GM18499 (cell line): ENCODE measurements around the gene PITX1.

Experiments used
- ATAC-seq: cut with Tn5 transposase; IDR thresholded peaks from one replicate; pipeline ENCODE4 v1.9.1; 2021; ENCODE audit warnings: moderate number of reproducible peaks; ENCODE audit not compliant: insufficient read depth, unreplicated experiment

The PITX1 gene

DNA sequence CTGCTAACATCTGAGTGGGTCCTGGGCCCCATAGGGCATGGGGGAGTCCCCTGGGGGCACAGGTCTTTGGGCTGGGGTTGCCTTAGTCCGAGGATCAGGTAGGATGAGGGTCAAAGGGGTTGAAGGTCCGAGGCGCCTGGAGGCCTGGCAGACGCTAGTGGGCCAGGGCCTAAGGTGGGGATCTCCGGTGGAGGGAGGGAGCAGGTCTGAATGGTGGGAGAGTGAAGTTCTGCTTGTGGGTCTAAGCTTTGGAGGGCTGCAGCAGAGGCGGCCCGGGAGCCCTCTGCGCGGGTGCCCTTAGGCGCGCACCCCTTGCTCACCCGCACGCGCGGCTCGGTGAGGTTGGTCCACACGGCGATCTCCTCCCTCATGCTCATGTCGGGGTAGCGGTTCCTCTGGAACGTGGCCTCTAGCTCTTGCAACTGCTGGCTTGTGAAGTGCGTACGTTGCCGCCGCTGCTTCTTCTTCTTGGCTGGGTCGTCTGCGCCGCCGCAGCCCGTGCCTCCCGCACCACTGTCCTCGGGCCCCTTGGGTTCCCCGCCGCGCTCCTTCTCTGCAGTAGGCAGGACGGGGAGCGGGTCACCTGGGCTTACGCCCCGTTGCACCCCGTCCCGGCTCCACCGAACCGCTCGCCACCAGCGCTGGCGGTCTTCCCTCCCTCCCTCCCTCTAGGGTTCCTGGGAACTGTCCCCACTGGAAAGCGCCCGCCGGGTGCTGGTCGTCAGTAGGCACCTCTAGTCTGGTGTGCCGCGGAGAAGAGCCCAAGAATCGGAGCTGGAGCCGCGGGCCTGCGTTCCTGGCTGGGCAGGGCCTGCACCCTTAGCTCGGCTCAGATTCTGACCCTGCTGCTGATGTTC, 2.8 kb downstream of the PITX1 start:
- ATAC-seq = no peak

DNA sequence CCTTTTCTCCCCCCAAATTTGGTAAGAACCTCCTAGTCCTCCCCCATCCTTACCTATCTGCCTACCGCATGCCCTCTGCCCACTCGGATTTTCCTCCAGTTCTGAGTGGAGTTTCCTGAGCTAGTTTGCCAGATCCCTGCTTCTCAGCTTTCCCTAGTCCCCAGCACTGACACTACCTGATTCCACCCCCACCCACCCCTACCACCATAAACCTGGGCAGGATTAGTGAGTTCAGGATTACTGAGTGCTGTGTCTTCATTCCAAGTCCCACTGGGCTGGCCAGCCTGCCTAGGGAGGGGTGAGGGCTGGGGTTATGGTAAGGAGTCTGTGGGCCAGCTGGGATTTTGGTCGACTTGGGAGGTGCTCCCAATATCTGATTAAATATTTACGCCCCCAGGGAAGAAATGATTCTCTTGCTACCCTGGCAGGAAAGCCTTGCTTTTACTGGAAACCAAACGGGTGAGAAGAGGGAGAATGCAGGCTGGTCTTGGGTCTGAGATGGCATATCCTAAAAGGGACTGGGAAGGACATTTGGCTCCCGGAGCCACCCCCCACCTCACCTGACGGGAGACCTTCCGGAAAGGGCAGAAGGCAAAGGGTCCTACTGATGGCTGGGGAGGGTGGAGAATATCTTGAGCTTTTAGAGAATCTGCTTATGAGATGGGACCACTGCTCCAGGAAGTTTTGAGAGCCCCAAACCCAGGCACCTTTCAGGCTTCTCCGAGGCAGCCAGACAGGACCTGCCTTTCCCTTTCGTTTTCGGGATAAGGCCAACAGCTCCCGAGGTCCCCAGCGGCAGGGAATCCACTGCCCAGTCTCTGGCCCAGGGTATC, 3.7 kb downstream of the PITX1 start:
- no peak for ATAC-seq

DNA sequence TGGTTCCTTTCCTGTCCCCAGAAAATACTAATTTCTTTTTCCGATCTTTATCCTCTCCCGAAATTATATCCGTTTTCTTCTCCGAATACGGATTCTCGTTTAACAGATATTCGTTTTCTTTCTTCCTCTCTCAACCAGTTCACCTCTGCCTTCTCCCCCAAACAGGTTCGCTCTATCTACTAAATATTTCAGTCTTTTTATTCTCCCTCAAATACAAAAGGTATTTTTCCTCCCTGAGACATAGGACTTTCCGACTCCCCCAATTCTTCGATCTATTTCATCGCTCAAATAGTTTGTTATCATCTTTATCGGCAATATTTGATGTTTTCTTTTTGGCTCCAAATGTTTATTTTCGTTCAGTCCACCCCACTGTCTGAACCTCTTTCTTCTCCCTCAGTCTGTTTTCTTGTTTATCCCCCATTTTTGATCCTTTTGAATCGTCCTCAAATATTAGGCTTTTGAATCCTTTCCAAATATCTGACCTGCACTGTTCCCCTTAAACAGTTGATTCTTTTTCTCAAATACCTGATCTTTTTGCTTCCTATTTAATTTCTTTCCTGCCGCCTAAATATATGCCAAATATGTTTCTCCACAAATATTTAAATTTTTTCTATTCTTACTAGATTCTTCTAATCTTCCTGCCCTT, 4.4 kb downstream of the PITX1 start:
- ATAC-seq = no peak

DNA sequence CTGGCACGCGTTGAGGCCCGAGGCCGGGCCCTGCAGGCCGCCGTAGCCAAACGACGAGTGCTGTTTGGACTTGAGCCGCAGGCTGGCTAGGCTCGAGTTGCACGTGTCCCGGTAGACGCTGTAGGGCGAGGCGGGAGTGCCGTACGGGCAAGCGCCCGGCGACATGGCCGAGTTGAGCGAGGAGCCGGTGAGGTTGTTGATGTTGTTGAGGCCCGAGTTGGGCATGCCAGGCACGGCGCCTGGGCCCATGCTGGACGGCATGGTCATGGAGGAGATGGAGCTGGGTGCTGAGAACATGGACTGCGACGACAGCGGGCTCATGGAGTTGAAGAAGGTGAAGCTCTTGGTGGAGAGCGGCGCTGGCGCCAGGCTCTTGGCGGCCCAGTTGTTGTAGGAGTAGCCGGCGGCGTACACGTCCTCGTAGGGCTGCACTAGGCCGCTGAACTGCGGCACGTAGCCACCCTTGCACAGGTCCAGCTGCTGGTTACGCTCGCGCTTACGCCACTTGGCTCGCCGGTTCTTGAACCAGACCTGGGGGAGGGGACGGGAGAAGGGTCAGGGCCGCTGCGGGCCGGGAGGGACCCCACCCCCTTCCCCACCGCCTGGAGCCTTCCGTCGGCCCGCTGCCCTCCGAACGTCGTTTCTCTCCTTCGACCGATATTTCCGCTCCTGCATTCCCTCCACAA, 5.1 kb downstream of the PITX1 start:
- ATAC-seq = no peak

DNA sequence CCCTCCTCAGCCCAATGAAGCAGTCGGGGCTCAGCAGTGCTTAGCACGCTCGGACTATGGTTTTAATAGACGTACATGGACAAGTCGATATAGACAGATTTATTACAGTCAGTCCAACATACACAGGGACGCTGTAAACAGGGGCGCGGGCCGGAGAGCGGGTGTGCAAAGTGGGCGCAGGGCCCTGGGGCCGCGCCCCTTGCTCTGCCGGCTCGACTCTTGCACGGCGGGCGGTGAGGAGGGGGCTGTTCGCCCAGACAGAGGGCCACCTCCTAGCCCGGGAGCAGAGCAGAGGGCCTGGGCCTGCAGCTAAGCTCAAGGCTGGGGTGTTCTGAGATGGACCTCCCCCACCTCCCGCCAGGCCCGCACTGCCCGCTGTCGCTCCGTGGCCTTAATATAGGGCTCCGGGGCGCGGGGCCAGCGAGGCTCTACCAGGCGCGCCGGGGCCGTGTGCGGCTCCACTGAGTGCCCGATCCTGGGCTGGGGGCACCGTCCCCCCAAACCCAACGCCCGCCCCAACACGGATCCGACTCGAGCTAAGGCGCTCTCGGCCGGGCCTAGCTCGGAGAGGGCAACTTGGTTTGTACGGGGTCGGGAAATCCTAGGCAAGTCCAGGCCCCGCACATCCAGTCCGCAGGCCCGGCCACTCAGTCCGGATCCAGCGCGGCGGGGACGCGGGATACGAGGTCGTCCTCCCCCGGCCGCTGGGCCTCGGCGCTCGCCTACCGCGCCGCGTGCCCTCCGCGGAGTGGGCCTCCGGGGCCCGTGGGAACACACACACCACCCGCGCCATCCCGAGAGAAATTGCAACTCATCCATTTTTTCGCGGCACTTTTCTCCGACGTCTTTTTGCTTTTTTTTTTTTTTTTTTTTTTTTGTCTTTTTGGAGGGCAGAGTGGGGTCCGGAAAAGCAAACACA, 6.1 kb downstream of the PITX1 start:
- no peak for ATAC-seq

DNA sequence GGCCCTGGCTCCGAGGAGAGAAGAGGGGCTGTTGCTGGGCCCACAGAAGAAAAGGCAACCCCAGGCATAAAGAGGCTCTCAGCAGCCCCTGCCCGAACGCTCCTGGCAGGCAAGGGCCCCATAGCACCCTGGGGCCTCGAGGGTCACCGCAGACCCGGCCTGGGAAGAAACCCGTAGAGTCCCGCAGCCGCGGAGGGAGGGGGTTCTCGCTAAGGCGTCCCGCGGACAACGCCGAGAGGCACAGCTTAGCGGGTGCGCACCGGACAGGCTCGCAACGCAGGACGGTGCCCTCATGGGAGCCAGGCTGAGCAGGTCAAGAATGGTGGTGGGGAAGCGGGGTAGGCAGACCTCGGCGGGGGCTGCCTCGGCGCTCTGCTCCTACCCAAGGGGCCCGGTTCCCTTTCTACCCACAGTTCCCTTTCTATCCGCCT, 6.7 kb downstream of the PITX1 start:
- ATAC-seq = no peak

DNA sequence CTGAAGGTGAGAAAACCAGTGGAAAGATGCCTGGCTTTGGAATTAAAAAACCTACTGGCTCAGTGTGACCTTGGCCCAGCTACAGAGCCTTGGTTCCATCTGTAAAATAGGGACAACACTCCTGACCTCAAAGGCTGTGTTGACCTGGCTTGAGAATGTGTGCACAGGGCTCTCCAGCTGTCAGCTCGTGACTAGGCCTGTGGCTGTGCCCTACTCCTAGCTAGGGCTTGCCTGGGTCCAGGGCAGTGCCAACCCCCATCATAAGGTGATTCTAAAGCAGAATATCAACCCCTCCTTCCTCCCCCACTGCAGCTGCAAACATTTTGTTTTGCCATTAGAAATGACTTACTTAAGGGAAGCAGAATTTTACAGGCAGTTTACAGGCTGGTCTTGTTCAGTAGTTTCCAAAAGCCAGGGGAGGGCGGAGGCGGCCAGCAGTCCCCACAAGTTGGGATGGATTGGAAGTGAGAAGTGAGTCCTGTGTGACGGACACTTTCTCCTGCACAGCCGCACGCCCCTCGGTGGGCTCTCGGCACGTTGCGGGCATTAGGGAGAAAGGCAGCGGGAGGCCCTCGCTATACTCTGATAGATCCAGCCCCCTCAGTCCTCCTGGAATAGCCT, 7.3 kb downstream of the PITX1 start:
- ATAC-seq = no peak

DNA sequence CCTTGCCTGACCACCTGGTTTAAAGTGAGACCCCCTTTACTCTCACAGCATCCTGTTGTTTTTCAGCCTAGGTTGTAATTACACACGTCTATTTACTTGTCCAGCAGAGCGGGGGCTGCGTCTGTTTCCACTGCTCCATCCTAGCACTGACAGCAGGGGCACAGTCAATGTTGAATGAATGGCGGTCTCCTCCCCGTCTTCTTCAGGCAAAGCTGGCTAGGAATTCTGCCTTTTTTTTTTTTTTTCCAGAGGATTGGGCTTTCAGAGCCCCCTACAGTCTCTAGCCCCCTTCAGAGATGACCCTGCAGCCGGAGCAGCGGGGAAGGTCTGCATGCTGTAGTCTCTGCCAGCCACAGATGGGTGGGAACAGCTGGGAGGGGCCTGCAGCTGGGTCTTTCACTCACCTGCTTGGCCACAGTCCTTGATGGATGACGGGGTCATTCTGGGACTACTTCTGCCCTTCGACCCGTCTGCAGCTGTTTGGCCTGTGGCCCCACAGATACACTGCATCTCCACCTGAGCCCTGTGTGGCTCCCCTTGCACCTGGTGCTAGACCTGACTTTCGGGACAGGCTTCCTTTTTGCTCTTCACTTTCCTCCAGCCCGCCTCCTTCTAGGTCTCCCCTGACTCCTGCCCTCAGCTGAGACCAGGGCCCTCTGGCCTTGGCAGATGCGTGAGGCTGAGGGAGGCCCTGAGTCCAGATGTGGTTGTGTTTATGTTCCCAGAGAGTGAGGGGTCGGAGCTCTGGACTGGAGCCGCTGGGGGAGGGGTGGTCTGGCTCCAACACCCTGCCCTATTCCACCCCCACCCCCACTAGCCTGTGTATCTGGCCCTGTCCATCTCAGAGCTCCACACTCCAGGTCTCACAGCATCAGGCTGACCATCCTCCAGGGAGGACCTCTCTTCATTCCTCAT, 8.0 kb downstream of the PITX1 start:
- ATAC-seq = no peak

DNA sequence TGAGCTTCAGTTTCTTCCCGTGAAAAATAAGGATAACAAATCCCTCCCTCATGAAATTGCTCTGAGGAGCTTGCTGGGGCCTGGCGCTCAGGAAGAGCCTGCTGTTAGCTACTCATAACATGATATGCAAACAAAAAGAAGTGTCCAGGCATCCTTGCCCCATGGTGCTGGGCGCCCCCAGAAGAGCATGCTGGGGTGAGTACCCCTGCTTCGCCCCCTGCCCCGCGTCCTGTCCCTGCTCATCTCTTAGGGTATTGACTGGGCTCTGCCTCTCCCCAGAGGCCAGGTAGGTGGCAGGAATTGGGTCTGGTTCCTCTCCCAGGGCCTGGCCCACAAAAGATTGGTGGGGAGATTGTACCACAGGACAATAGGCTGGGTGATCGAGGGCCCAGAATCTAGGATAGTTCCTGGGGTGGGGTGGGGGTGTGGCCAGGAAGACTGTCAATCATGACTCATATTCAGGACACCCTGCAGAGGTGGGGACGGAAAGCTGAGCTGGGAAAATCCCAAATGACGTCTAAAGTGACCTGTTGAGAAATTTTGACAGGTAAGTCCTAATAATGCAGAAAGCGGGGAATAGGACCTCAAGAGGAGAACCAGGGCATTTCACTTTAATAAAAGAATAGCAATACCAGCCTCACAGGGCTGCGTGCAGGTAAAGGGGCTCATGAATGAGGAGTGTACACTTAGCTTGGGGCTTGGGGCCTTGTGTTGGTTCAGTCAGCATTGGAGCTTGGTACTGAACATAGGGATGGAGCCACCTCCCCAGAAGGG, 8.9 kb downstream of the PITX1 start:
- ATAC-seq = no peak

DNA sequence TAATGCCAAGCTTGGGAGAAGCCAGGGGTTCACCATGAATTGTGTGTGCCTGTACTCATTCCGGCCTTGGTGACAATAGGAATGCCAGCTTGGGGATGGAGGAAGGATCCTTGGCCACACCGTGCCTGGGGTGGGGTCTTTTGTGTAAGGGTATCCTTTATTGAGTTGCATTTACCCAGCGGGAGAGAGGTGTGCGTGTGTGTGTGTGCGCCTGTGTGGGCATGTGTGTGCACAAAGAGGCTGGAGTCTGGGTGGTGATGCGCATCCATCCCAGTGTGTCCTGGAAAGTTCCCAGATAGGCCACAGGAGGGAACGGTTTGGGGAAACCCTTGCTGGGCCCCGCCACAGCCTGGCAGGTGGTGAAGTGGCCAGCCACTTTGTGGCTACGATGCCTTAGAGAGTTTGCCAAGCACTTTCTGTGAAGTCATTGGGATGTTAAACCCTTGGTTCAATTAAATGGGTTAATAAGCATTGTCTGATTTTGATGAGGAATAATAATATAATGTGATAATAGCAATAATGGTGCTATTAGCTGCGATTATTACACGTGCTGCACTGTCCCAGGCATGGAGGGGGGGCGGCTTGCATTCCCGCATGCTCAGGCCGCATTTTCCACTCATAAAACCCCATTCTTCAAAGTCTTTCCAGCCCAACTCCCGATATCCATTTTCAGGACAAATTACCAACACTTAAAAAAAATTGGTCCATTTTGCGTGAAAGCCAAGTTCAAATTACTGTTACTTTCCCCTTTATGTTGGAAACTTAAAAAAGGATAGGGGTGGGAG, 13.7 kb downstream of the PITX1 start:
- ATAC-seq = no peak

DNA sequence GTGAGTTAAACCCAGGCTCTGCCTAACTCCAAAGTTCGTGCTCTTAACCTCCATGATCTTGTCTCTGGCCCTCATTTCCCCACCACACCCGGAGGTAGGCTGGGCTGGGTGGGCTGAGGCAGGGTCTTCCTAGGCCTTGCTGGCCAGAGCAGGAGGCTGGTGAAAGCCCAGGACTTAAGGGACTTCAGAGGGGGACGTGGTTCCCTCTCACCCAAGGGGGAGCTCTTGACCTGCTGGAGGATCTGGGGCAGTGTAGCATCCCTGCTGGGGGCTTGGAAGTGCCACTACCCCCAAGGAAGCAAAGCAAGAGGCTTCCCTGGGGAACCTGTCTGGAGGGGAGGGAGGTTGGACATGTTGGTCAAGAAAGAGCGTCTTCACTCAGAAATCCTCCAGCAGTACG, 14.7 kb downstream of the PITX1 start:
- no peak for ATAC-seq

DNA sequence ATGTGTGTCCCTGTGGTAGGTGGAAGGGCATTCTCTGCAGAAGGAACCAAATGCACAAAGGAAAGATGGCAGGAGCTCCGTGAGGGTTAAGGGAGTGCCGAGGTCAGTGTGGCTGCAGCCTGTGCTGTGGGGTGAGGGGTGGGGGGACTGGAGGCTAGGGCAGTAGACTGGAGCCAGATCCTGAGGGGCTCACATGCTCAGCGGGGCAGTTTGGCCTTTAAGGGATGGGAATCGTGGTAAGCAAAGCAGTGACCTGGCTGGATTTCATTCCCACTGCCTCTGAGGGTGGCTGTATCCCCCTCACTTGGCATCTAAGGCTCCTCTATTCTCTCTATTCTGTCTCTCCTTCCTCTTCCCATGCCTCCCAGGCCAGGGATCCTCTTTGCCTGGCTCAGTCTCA, 15.6 kb downstream of the PITX1 start:
- no peak for ATAC-seq

DNA sequence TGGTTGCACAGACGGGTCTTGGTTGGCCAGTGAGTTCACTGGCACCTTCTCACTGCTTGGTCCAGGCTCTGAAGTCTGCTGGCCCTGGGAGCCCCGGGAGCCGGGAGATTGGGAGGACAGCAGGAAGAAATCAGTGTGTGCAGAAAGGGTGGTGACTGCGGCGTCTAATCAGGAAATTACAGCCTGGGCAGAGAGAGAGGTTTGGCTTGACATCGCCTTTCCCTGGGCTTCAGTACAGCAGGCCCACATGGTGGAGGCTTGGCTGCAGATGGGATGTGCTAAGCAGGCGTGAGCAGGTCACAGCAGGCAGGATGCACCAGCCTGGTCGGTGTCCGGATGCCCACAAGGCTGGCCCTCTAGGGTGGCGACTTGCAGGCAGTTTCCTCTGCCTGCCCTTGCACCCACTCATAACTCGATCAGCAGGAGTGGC, 17.2 kb downstream of the PITX1 start:
- no peak for ATAC-seq

DNA sequence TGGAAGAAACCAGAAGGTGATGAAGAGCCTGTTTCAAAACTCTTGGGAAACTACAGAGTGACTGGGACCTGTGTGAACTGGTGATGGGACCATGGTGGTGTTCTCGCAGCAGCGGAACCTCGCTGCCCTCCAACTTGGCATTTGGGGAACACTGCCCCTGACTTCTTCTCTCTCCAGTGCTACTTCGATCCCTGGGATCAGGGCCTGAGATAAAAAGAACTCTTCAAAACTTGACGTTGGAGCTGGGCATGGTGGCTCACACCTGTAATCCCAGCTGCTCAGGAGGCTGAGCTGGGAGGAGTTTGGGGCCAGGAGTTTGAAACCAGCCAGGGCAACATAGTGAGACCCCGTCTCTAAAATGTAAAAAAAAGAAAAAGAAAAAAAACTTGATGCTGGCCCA, 18.1 kb downstream of the PITX1 start:
- ATAC-seq = no peak

DNA sequence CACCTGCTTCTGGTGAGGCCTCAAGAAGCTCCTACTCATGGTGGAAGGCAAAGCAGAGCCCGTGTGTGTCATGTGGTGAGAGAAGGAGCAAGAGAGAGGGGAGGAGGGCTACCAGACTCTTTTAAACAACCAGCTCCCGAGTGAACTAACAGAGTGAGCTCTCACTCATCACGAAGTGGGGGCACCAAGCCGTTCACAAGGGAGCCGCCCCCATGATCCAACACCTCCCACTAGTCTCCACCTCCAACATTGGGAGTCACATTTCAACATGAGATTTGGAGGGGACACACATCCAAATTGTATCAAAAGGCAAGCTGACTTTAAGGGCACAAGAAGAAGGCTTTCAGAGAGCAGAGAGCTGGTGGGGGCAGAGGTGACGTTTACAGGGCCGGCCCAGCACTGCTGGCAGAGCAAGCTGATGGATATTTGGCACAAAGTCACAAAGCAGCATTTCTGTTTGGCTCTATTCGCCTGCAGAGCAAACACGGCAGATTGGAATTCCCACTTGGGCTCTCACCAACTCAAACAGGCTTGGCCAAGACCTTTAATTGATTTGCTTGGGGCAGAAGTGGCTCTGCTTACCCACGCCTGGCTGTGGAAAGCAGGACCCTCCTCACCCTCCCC, 20.0 kb downstream of the PITX1 start:
- ATAC-seq = no peak

DNA sequence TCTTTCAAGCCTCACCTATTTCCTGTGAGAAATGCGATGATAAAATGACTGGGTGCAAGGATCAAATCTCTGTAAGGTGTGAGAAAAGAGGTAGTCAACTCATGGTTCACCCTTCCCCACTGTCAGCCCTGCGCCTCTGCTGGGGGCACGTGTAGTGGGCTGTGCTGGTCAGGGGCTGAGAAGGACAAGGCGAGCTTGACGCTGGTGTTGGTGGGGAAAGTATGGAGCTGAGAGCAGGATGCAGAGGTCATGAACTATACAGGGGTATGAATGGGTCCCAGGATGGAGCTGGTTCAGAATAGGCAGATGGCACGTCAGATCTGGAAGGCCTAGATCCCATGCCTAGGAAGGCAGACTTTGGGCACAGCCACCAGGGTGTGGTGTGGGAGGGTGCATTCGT, 20.6 kb downstream of the PITX1 start:
- no peak for ATAC-seq
